Erythroblast (primary cell): ENCODE measurements around the gene H2BK1.

Source experiments
- GATA1 ChIP-seq: IDR thresholded peaks from 2 replicates; pipeline ENCODE4 v1.6.1; 2011; ENCODE audit warnings: low read depth, mild to moderate bottlenecking, control low read depth, low read length, moderate library complexity
- POLR2A ChIP-seq: IDR thresholded peaks from 2 replicates; pipeline ENCODE4 v1.6.1; 2011; ENCODE audit warnings: mild to moderate bottlenecking, low read length

DNA sequence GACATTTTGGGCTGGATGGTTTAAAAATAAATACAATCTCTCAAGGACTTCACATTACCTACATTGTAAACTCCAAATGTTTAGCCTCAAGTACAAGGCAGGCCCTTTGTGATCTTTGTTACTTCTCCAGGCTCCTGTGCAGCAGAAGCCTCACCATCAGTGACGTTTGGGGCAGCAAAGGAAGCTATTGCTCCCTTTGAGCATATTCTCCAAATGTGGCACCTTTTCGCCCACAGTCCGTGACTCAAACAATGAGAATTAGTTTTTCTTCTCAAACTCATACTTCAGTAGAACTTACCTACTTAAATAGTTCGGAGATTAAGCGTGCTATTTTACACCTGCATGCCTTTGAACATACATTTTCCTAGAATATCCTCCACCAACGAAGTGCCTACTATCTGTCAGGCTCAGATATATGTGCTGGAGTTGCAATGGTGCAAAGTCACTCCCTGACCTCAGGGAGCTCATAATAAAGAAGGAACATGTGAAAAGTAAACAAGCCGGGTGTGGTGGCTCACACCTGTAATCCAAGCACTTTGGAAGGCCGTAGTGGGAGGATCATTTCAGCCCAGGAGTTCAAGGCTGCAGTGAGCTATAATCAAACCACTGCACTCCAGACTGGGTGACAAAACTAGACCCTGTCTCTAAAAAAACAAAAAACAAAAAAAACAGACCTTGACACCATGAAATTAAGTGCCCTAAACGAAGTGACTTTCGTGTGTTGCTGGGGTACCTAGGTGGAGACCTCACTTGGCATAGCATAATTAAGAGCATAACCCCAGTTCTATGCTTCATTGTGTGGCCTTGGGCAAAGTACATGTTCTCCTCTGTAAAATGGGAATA is 18.0 kb upstream of the H2BK1 start:
- TF ChIP-seq POLR2A (no peak), GATA1 (no peak)
